Epithelial cell of prostate (primary cell): ENCODE measurements around the gene TIMM22.
"Not testable (repeated sequence)": the region's sequence is repeated elsewhere in the genome, so short reads cannot be mapped to it uniquely, and the experiment has no call there.

Experiments used
- DNase-seq: peaks from one replicate; pipeline ENCODE4 v3.0.0-alpha.2; 2011; ENCODE audit warnings: low read depth, low spot score
- H3K27ac ChIP-seq: fragments of 450-650 bp; 2 replicates; pipeline ENCODE4 v1.5.1; 2017; ENCODE audit warnings: mild to moderate bottlenecking

Gene TIMM22

GRCh38 chr17:970364-970763, 26.6 kb upstream of the TIMM22 start:
- H3K27ac ChIP-seq = peak overlapping the region; percentile 98
- no peak for DNase-seq

- H3K27ac ChIP-seq = peak overlapping the region; percentile 98
- DNase-seq = not testable (repeated sequence)
These were observed 25.1 kb upstream of the TIMM22 start for GRCh38 chr17:971861-972260.

GRCh38 chr17:973053-973452, 23.9 kb upstream of the TIMM22 start:
- DNase-seq = peak; percentile 100
- H3K27ac ChIP-seq = peak overlapping the region; percentile 98

GRCh38 chr17:974778-975177, 22.2 kb upstream of the TIMM22 start:
- H3K27ac ChIP-seq = peak overlapping the region; percentile 98
- not testable (repeated sequence) for DNase-seq

- H3K27ac ChIP-seq = peak overlapping the region; percentile 98
- no peak for DNase-seq
These were observed 21.5 kb upstream of the TIMM22 start for GRCh38 chr17:975371-975915.

GRCh38 chr17:976312-976711, 20.6 kb upstream of the TIMM22 start:
- DNase-seq = no peak
- H3K27ac ChIP-seq = peak overlapping the region; percentile 98

GRCh38 chr17:977166-977565, 19.8 kb upstream of the TIMM22 start:
- DNase-seq = no peak

GRCh38 chr17:978103-979093, 18.5 kb upstream of the TIMM22 start:
- peak overlapping the region; percentile 98 for H3K27ac ChIP-seq
- no peak for DNase-seq

More at GRCh38 chr17:977166-977565, 19.8 kb upstream of the TIMM22 start:
- peak overlapping the region; percentile 98 for H3K27ac ChIP-seq

GRCh38 chr17:979212-979538, 17.8 kb upstream of the TIMM22 start:
- H3K27ac ChIP-seq = peak overlapping the region; percentile 98
- DNase-seq = no peak

GRCh38 chr17:979539-980405, 17.2 kb upstream of the TIMM22 start, which contains the start of gene NXN:
NXN (minus strand) TSS chr17:979776.
- DNase-seq = no peak
- H3K27ac ChIP-seq = peak within 1 kb of the TSS; percentile 98

- DNase-seq = no peak
- H3K27ac ChIP-seq = no peak overlapping the region
These were observed 16.3 kb upstream of the TIMM22 start for GRCh38 chr17:980406-981291.

- H3K27ac ChIP-seq = no peak overlapping the region
- DNase-seq = no peak
These were observed 15.7 kb upstream of the TIMM22 start for GRCh38 chr17:981292-981658.

- no peak overlapping the region for H3K27ac ChIP-seq
- no peak for DNase-seq
These were observed 13.0 kb upstream of the TIMM22 start for GRCh38 chr17:983921-984320.

GRCh38 chr17:986322-986929, 10.5 kb upstream of the TIMM22 start:
- no peak overlapping the region for H3K27ac ChIP-seq
- no peak for DNase-seq

GRCh38 chr17:987931-988330, 9.0 kb upstream of the TIMM22 start:
- DNase-seq = no peak
- no peak overlapping the region for H3K27ac ChIP-seq

GRCh38 chr17:988561-988960, 8.4 kb upstream of the TIMM22 start:
- no peak for DNase-seq
- no peak overlapping the region for H3K27ac ChIP-seq

- DNase-seq = no peak
- no peak overlapping the region for H3K27ac ChIP-seq
These were observed 4.0 kb upstream of the TIMM22 start for GRCh38 chr17:992933-993332.

- not testable (repeated sequence) for H3K27ac ChIP-seq, DNase-seq
These were observed 1.6 kb upstream of the TIMM22 start for GRCh38 chr17:995324-995723.

- H3K27ac ChIP-seq = no peak overlapping the region
These were observed 1.2 kb downstream of the TIMM22 start for GRCh38 chr17:998111-998510.

More at GRCh38 chr17:998111-998510, 1.2 kb downstream of the TIMM22 start:
- no peak for DNase-seq
